Measurements from ENCODE around the gene NID1.

The NID1 gene

GRCh38 chr1:236066828-236067386 lies 2.0 kb upstream of the NID1 start:
- H3K27me3 Mint-ChIP-seq (ENCODE audit: low read depth), result no peaks in the 10 kb centered on the region
- H3K4me1 Mint-ChIP-seq, result peaks cover 34% of the 10 kb centered on the region
- peaks cover 6% of the 10 kb centered on the region for H3K9me3 Mint-ChIP-seq
- H3K27ac Mint-ChIP-seq, result peak overlapping the region; percentile 22 to 51 (median 23)
- peaks cover 3% of the 10 kb centered on the region for H3K36me3 Mint-ChIP-seq (ENCODE audit: low read depth)
- H3K4me3 Mint-ChIP-seq, result peak overlapping the region; percentile 43 to 60 (median 49)
- TF ChIP-seq CTCF (IDR thresholded peaks at IDR 0.05; ENCODE audit: unreplicated experiment in 3 of 3), result no peak

- no peak for TF ChIP-seq CTCF (IDR thresholded peaks at IDR 0.05; ENCODE audit: unreplicated experiment in 3 of 3)
- H3K27me3 Mint-ChIP-seq (ENCODE audit: low read depth), result no peaks in the 10 kb centered on the region
- H3K4me3 Mint-ChIP-seq, result peak overlapping the region; percentile 60 to 82 (median 79)
- peaks cover 6% of the 10 kb centered on the region for H3K36me3 Mint-ChIP-seq (ENCODE audit: low read depth)
- H3K4me1 Mint-ChIP-seq, result peaks cover 36% of the 10 kb centered on the region
- H3K9me3 Mint-ChIP-seq, result peaks cover 4% of the 10 kb centered on the region
- peak overlapping the region; percentile 43 to 56 (median 51) for H3K27ac Mint-ChIP-seq
Observed at GRCh38 chr1:236066054-236066453, 1.2 kb upstream of the NID1 start.

DNA sequence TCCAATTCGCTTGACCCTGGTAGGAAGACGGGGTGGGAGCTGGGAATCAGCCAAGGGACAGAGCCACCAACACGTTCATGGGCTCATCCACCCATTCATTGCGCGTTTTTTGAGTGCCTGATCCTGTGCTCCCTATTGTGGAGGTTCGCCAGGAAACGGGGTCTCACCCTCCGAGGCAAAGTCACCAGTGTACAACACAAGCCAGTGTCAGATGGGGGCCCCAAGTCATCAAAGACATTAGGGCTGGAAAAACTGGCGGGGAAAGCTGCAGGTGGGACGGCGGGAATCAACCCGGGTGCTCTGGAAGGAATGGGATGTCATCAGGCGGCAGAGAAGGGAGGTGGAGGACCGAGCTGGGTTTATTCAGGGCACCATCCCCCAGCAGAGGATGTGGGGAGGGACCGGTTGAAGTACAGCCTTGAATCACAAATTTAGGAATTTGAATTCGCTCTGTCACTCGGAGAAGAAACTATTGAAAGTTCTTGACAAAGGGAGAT lies 667 bp upstream of the NID1 start:
- H3K4me1 Mint-ChIP-seq, result peaks cover 40% of the 10 kb centered on the region

DNA sequence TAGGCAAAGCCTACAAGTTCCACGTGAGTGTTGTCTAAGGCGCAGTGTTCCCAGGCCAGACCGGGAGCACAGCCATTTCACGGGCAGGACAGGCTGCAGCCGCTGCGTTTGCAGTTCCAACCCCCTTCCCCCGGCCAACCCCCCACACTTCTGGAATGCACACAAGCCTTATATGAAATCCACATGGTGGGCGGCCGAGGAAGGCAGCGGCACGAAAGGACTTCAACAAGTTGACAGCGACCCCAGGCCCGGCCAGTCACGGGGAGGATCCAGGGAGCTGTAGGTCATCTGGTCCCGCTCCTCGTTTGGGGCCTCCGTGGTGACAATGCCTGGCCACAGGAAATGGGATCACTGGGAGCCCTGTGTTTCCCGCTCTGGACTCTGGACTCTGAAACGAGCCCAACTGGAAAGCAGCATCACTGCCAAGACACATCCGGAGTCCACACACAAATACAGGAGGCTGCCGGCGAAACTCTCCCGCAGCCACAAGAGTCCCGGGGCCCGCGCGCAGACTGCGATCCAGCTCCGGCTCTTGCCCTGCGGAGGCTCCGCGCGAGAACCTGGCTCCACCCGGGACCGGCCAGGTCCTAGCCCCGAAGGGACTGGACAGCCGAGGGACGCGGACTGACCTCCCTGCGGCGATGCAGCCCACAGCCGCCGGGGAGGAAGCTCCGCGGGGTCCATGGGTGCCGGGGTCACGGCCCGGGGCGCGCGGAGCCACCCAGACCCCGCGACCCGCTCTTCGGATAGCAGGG lies 794 bp downstream of the NID1 start:
- H3K27me3 Mint-ChIP-seq (ENCODE audit: low read depth), result no peaks in the 10 kb centered on the region
- H3K36me3 Mint-ChIP-seq (ENCODE audit: low read depth), result peaks cover 15% of the 10 kb centered on the region
- peaks cover 45% of the 10 kb centered on the region for H3K4me1 Mint-ChIP-seq
- H3K9me3 Mint-ChIP-seq, result no peaks in the 10 kb centered on the region
- H3K4me3 Mint-ChIP-seq, result peak overlapping the region; percentile 87 to 93 (median 92)
- no peak for TF ChIP-seq CTCF (IDR thresholded peaks at IDR 0.05; ENCODE audit: unreplicated experiment in 3 of 3)
- peak overlapping the region; percentile 94 to 97 (median 97) for H3K27ac Mint-ChIP-seq

More for the DNA sequence above, 667 bp upstream of the NID1 start:
- H3K27me3 Mint-ChIP-seq (ENCODE audit: low read depth), result no peaks in the 10 kb centered on the region
- peak overlapping the region; percentile 60 to 82 (median 79) for H3K4me3 Mint-ChIP-seq
- TF ChIP-seq CTCF (IDR thresholded peaks at IDR 0.05; ENCODE audit: unreplicated experiment in 3 of 3), result peak in 1 of 3 experiments; percentile 1
- peak overlapping the region; percentile 43 to 56 (median 51) for H3K27ac Mint-ChIP-seq
- peaks cover 3% of the 10 kb centered on the region for H3K9me3 Mint-ChIP-seq
- peaks cover 11% of the 10 kb centered on the region for H3K36me3 Mint-ChIP-seq (ENCODE audit: low read depth)

- Mint-ChIP-seq H3K4me3 (peak overlapping the region; percentile 87 to 93 (median 92)), H3K36me3 (ENCODE audit: low read depth) (peaks cover 15% of the 10 kb centered on the region), H3K4me1 (peaks cover 51% of the 10 kb centered on the region), H3K9me3 (no peaks in the 10 kb centered on the region), H3K27ac (peak overlapping the region; percentile 94 to 97 (median 97)), H3K27me3 (ENCODE audit: low read depth) (no peaks in the 10 kb centered on the region)
- no peak for TF ChIP-seq CTCF (IDR thresholded peaks at IDR 0.05; ENCODE audit: unreplicated experiment in 3 of 3)
Observed at GRCh38 chr1:236063551-236063918, 1.4 kb downstream of the NID1 start.

Data from nephron (organoid).